Measurements from ENCODE around the gene KL. TPM values are rescaled to one million over a fixed set of nuclear protein-coding genes. Genes with fewer than 3 reads are reported as not detected.

Gene KL
- total RNA-seq, 4 donors from 2014 or later = 1.4 to 4.5 (median 2.8) TPM

GRCh38 chr13:33070713-33071112 is 54.5 kb downstream of the KL start:
- TF ChIP-seq POLR2A (IDR thresholded peaks at IDR 0.05) = no peak
- TF ChIP-seq, protein P1, sequence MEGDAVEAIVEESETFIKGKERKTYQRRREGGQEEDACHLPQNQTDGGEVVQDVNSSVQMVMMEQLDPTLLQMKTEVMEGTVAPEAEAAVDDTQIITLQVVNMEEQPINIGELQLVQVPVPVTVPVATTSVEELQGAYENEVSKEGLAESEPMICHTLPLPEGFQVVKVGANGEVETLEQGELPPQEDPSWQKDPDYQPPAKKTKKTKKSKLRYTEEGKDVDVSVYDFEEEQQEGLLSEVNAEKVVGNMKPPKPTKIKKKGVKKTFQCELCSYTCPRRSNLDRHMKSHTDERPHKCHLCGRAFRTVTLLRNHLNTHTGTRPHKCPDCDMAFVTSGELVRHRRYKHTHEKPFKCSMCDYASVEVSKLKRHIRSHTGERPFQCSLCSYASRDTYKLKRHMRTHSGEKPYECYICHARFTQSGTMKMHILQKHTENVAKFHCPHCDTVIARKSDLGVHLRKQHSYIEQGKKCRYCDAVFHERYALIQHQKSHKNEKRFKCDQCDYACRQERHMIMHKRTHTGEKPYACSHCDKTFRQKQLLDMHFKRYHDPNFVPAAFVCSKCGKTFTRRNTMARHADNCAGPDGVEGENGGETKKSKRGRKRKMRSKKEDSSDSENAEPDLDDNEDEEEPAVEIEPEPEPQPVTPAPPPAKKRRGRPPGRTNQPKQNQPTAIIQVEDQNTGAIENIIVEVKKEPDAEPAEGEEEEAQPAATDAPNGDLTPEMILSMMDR (IDR thresholded peaks at IDR 0.05) = no peak
- Histone ChIP-seq H3K27me3 (no peaks in the 10 kb centered on the region), H3K4me1 (no peaks in the 10 kb centered on the region), H3K36me3 (no peaks in the 10 kb centered on the region), H3K9me3 (no peaks in the 10 kb centered on the region), H3K4me3 (replicated peaks in 1 of 3) (no peak overlapping the region), H3K27ac (no peak overlapping the region)
- 76 to 88% methylated on average over 2 of the region's 2 CpGs for WGBS, 2 donors
- DNase-seq = no peak
- intact Hi-C loops (cut with DNase I) = no loop called here

DNA sequence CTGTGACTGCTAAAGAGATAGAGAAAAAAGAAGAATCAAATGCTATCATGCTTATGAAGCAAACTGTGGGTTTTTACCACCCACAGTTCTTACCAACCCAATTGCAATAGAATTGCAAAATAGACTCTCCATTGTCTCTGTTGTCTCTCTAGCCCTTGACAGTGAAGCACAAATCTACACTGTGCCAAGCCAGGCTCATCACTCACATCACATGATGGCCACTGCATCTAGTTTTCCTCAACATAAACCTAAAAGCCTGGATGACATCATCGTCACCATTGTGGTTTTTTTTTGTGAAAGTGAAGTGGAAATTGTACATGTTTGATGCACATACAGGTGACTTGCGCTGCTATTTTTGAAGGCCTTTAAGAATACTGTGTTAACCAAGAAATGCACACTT is 56.1 kb downstream of the KL start:
- no peak for DNase-seq
- H3K4me1 ChIP-seq = no peaks in the 10 kb centered on the region
- H3K27ac ChIP-seq = no peak overlapping the region
- H3K9me3 ChIP-seq = no peaks in the 10 kb centered on the region
- H3K27me3 ChIP-seq = no peaks in the 10 kb centered on the region
- H3K4me3 ChIP-seq (replicated peaks in 1 of 3) = no peak overlapping the region
- no peaks in the 10 kb centered on the region for H3K36me3 ChIP-seq
- WGBS, 2 donors = 95 to 97% methylated on average over 2 of the region's 2 CpGs
- TF ChIP-seq, protein P1 (IDR thresholded peaks at IDR 0.05) = no peak
- no peak for TF ChIP-seq POLR2A (IDR thresholded peaks at IDR 0.05)
- intact Hi-C loops (cut with DNase I) = no loop called here

GRCh38 chr13:33072759-33073158 is 56.5 kb downstream of the KL start:
- intact Hi-C loops (cut with DNase I) = no loop called here
- Histone ChIP-seq H3K27me3 (no peaks in the 10 kb centered on the region), H3K27ac (no peak overlapping the region), H3K36me3 (no peaks in the 10 kb centered on the region), H3K4me1 (no peaks in the 10 kb centered on the region), H3K4me3 (replicated peaks in 1 of 3) (no peak overlapping the region), H3K9me3 (no peaks in the 10 kb centered on the region)
- 94 to 96% methylated on average over 1 of the region's 1 CpG for WGBS, 2 donors
- TF ChIP-seq, protein P1 (IDR thresholded peaks at IDR 0.05) = no peak
- no peak for TF ChIP-seq POLR2A (IDR thresholded peaks at IDR 0.05)
- no peak for DNase-seq

GRCh38 chr13:33073338-33073737 is 57.1 kb downstream of the KL start:
- H3K9me3 ChIP-seq = no peaks in the 10 kb centered on the region
- DNase-seq = no peak
- 86 to 88% methylated on average over 3 of the region's 3 CpGs for WGBS, 2 donors
- no peak overlapping the region for H3K27ac ChIP-seq
- no peak overlapping the region for H3K4me3 ChIP-seq (replicated peaks in 1 of 3)
- no peak for TF ChIP-seq POLR2A (IDR thresholded peaks at IDR 0.05)
- TF ChIP-seq, protein P1 (IDR thresholded peaks at IDR 0.05) = no peak
- no peaks in the 10 kb centered on the region for H3K27me3 ChIP-seq
- intact Hi-C loops (cut with DNase I) = no loop called here
- H3K4me1 ChIP-seq = no peaks in the 10 kb centered on the region
- no peaks in the 10 kb centered on the region for H3K36me3 ChIP-seq

- Histone ChIP-seq H3K36me3 (no peaks in the 10 kb centered on the region), H3K4me3 (replicated peaks in 1 of 3) (no peak overlapping the region), H3K27ac (no peak overlapping the region), H3K27me3 (no peaks in the 10 kb centered on the region), H3K4me1 (no peaks in the 10 kb centered on the region), H3K9me3 (no peaks in the 10 kb centered on the region)
- 92% methylated on average over 10 of the region's 10 CpGs for WGBS, 2 donors
- TF ChIP-seq, protein P1 (IDR thresholded peaks at IDR 0.05) = no peak
- no peak for TF ChIP-seq POLR2A (IDR thresholded peaks at IDR 0.05)
- DNase-seq = no peak
- intact Hi-C loops (cut with DNase I) = no loop called here
These were observed 60.1 kb downstream of the KL start for GRCh38 chr13:33076001-33076992.

Measured in thyroid gland (tissue), 4 donors.